ENCODE measurements around the gene SFRP4. TPM values are rescaled to one million over a fixed set of nuclear protein-coding genes. Genes with fewer than 3 reads are reported as not detected.

The SFRP4 gene
- total and polyA plus RNA-seq, 2 of the 8 experiments (the other 6 are each of a cell fraction or from before 2014, with no cell fraction given): 0.03 TPM; not detected in 1

GRCh38 chr7:37921876-37922275 is 5.3 kb upstream of the SFRP4 start (continued):
- TF ChIP-seq CHD7 (IDR thresholded peaks at IDR 0.05; ENCODE audit: insufficient replicate concordance, low read length) (no peak), SP2 (IDR thresholded peaks at IDR 0.05; ENCODE audit: low read length) (no peak), TEAD4 (IDR thresholded peaks at IDR 0.05; ENCODE audit: low read depth, low read length) (no peak), EP300 (IDR thresholded peaks at IDR 0.05; ENCODE audit: borderline replicate concordance in 1 of 2, low read depth in 2 of 2, low read length in 2 of 2) (no peak), TCF12 (IDR thresholded peaks at IDR 0.05; ENCODE audit: low read depth, low read length) (no peak), YY1 (IDR thresholded peaks at IDR 0.05; ENCODE audit: low read depth, low read length) (no peak; the same call in 1 of the 2 replicates)
- TF ChIP-seq, protein P1, sequence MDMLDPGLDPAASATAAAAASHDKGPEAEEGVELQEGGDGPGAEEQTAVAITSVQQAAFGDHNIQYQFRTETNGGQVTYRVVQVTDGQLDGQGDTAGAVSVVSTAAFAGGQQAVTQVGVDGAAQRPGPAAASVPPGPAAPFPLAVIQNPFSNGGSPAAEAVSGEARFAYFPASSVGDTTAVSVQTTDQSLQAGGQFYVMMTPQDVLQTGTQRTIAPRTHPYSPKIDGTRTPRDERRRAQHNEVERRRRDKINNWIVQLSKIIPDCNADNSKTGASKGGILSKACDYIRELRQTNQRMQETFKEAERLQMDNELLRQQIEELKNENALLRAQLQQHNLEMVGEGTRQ (IDR thresholded peaks at IDR 0.05; ENCODE audit: low read length): no peak

Measured in H1 (cell line).